HL-60 (cell line): ENCODE measurements around the gene SLC22A7.

Source experiments
- POLR2AphosphoS5 ChIP-seq: IDR thresholded peaks from 2 replicates; pipeline ENCODE4 v1.6.1; 2012; ENCODE audit warnings: low read depth
- TF ChIP-seq, protein P1 (sequence below): IDR thresholded peaks from one replicate; pipeline ENCODE4 v1.5.1; 2011; ENCODE audit warnings: low read length, control low read depth, inconsistent platforms; ENCODE audit not compliant: insufficient read depth
- TF ChIP-seq, protein P2 (sequence below): IDR thresholded peaks from 2 replicates; pipeline ENCODE4 v1.6.1; 2012; ENCODE audit warnings: low read depth; ENCODE audit not compliant: insufficient replicate concordance

DNA sequence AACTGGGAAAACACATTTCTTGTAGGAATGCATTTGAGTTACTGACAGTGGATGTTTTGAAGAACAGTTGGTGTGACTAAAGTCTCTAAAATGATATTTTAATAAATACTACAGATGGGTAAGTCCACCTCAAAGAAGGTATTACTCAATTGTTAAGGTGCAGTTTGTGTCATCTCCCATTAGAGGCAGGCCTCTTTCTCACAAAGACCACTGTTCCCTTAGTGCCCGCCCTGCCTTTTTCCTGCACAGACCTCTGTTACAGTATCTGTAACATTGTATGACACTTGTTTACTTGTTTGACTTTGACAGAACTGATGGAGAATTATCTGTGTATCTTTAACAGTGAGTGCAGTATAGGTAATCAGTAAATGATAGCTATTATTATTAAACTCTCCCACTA, 15.8 kb downstream of the SLC22A7 start:
- TF ChIP-seq, protein P1, sequence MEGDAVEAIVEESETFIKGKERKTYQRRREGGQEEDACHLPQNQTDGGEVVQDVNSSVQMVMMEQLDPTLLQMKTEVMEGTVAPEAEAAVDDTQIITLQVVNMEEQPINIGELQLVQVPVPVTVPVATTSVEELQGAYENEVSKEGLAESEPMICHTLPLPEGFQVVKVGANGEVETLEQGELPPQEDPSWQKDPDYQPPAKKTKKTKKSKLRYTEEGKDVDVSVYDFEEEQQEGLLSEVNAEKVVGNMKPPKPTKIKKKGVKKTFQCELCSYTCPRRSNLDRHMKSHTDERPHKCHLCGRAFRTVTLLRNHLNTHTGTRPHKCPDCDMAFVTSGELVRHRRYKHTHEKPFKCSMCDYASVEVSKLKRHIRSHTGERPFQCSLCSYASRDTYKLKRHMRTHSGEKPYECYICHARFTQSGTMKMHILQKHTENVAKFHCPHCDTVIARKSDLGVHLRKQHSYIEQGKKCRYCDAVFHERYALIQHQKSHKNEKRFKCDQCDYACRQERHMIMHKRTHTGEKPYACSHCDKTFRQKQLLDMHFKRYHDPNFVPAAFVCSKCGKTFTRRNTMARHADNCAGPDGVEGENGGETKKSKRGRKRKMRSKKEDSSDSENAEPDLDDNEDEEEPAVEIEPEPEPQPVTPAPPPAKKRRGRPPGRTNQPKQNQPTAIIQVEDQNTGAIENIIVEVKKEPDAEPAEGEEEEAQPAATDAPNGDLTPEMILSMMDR: no peak
- TF ChIP-seq POLR2AphosphoS5: no peak
- TF ChIP-seq, protein P2, sequence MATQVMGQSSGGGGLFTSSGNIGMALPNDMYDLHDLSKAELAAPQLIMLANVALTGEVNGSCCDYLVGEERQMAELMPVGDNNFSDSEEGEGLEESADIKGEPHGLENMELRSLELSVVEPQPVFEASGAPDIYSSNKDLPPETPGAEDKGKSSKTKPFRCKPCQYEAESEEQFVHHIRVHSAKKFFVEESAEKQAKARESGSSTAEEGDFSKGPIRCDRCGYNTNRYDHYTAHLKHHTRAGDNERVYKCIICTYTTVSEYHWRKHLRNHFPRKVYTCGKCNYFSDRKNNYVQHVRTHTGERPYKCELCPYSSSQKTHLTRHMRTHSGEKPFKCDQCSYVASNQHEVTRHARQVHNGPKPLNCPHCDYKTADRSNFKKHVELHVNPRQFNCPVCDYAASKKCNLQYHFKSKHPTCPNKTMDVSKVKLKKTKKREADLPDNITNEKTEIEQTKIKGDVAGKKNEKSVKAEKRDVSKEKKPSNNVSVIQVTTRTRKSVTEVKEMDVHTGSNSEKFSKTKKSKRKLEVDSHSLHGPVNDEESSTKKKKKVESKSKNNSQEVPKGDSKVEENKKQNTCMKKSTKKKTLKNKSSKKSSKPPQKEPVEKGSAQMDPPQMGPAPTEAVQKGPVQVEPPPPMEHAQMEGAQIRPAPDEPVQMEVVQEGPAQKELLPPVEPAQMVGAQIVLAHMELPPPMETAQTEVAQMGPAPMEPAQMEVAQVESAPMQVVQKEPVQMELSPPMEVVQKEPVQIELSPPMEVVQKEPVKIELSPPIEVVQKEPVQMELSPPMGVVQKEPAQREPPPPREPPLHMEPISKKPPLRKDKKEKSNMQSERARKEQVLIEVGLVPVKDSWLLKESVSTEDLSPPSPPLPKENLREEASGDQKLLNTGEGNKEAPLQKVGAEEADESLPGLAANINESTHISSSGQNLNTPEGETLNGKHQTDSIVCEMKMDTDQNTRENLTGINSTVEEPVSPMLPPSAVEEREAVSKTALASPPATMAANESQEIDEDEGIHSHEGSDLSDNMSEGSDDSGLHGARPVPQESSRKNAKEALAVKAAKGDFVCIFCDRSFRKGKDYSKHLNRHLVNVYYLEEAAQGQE: no peak
